HL-60 (cell line): ENCODE results near the gene SLC25A1.

Source experiments
- POLR2AphosphoS5 ChIP-seq: IDR thresholded peaks from 2 replicates; pipeline ENCODE4 v1.6.1; 2012; ENCODE audit warnings: low read depth
- TF ChIP-seq, protein P1 (sequence below): IDR thresholded peaks from one replicate; pipeline ENCODE4 v1.5.1; 2011; ENCODE audit warnings: low read length, control low read depth, inconsistent platforms; ENCODE audit not compliant: insufficient read depth
- TF ChIP-seq, protein P2 (sequence below): IDR thresholded peaks from 2 replicates; pipeline ENCODE4 v1.6.1; 2012; ENCODE audit warnings: low read depth; ENCODE audit not compliant: insufficient replicate concordance

DNA sequence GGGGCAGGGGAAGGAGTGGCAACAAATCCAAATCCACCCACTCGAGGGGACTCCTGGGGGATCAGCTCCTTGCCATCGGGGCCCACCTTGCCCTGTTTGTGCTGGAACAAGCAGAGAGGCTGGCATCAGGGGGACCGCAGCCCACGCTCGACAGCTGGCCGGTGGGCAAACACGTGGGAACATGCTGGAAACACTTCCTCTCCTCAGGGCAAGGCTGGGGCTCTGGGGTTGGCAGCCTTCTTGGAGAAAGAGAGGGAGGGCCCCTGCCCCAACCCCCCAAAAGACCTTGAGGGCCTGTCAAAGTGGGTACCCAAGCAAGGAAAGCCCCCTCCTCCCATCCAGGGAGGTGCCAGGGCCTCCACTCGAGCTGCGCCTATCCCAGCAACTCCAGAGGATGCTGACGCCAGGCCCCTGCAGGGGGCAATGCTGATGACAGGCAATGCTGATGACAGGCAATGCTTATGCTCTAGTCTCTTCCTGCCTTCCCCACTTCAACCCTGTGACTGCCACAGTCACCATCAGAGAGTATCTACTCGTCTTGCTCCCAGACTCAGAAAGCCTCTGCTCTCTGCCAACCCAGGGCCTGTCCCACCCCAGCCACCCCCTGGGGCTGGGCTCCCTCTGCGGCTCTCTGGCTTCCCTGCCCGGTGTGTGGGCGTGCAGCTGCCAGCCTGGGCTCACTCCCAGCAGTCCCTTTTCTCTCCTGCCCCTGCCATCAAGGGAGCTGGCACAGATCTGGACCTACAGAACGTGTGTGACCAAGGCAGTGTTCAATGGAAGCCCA, 40.1 kb downstream of the SLC25A1 start:
- TF ChIP-seq, protein P1, sequence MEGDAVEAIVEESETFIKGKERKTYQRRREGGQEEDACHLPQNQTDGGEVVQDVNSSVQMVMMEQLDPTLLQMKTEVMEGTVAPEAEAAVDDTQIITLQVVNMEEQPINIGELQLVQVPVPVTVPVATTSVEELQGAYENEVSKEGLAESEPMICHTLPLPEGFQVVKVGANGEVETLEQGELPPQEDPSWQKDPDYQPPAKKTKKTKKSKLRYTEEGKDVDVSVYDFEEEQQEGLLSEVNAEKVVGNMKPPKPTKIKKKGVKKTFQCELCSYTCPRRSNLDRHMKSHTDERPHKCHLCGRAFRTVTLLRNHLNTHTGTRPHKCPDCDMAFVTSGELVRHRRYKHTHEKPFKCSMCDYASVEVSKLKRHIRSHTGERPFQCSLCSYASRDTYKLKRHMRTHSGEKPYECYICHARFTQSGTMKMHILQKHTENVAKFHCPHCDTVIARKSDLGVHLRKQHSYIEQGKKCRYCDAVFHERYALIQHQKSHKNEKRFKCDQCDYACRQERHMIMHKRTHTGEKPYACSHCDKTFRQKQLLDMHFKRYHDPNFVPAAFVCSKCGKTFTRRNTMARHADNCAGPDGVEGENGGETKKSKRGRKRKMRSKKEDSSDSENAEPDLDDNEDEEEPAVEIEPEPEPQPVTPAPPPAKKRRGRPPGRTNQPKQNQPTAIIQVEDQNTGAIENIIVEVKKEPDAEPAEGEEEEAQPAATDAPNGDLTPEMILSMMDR: no peak
- TF ChIP-seq, protein P2, sequence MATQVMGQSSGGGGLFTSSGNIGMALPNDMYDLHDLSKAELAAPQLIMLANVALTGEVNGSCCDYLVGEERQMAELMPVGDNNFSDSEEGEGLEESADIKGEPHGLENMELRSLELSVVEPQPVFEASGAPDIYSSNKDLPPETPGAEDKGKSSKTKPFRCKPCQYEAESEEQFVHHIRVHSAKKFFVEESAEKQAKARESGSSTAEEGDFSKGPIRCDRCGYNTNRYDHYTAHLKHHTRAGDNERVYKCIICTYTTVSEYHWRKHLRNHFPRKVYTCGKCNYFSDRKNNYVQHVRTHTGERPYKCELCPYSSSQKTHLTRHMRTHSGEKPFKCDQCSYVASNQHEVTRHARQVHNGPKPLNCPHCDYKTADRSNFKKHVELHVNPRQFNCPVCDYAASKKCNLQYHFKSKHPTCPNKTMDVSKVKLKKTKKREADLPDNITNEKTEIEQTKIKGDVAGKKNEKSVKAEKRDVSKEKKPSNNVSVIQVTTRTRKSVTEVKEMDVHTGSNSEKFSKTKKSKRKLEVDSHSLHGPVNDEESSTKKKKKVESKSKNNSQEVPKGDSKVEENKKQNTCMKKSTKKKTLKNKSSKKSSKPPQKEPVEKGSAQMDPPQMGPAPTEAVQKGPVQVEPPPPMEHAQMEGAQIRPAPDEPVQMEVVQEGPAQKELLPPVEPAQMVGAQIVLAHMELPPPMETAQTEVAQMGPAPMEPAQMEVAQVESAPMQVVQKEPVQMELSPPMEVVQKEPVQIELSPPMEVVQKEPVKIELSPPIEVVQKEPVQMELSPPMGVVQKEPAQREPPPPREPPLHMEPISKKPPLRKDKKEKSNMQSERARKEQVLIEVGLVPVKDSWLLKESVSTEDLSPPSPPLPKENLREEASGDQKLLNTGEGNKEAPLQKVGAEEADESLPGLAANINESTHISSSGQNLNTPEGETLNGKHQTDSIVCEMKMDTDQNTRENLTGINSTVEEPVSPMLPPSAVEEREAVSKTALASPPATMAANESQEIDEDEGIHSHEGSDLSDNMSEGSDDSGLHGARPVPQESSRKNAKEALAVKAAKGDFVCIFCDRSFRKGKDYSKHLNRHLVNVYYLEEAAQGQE: no peak
- no peak for TF ChIP-seq POLR2AphosphoS5
